SK-N-SH (cell line): ENCODE results near the gene ARHGAP11A. TPM values are rescaled to one million over a fixed set of nuclear protein-coding genes. Genes with fewer than 3 reads are reported as not detected.
A peak's percentile ranks its signal among the peaks of the same experiment; 100 is the strongest.

Experiments used
- CTCF ChIA-PET: fragments of 300-600, 350-600 bp; formaldehyde crosslinking; extraction: SDS; loops from one replicate; lab custom pipeline; 2021; lab: Yijun Ruan, JAX
- POLR2A ChIA-PET: fragments of 350-600 bp; sonication (Branson Sonifier 250); formaldehyde crosslinking; extraction: SDS; loops from one replicate; lab custom pipeline; 2020; ENCODE audit warnings: antibody characterized with exemption, inconsistent platforms; lab: Yijun Ruan, JAX
- DNase-seq: peaks from one replicate; pipeline ENCODE4 v3.0.0; 2012
- H2AFZ ChIP-seq: fragments of 200-600 bp; sonication (generic); 2 replicates; pipeline ENCODE4 v1.8.1; 2016; ENCODE audit warnings: antibody characterized with exemption, mild to moderate bottlenecking, low read depth
- H3F3A ChIP-seq: fragments of 200-600 bp; sonication (generic); replicated peaks from 2 replicates; pipeline ENCODE3; 2016; ENCODE audit warnings: antibody characterized with exemption, mild to moderate bottlenecking; ENCODE audit not compliant: insufficient read depth
- H3K27ac ChIP-seq, 2 experiments: fragments of 200-500 bp in 1 of 2; fragments of 200-600 bp in 1 of 2; sonication (Bioruptor generic) in 1 of 2; sonication (generic), shearing (Covaris generic) in 1 of 2; 2 replicates each; pipeline versions ENCODE4 v1.5.1 to v1.6.1; 2014 to 2016; ENCODE audit warnings: low read depth in 2 of 2, inconsistent platforms in 1 of 2, low read length in 1 of 2, mild to moderate bottlenecking in 1 of 2, mixed read lengths in 1 of 2
- H3K27me3 ChIP-seq: fragments of 200-600 bp; sonication (generic), shearing (Covaris generic); 2 replicates; pipeline ENCODE4 v1.6.1; 2016; ENCODE audit warnings: mixed run types; ENCODE audit not compliant: insufficient read depth
- H3K36me3 ChIP-seq, 2 experiments: fragments of 200-500 bp in 1 of 2; fragments of 200-600 bp in 1 of 2; sonication (Bioruptor generic) in 1 of 2; sonication (generic) in 1 of 2; replicated peaks in 1 of 2; 2 replicates each; pipeline versions ENCODE3 to v1.5.1; 2014 to 2016; ENCODE audit warnings: low read length in 1 of 2, mild to moderate bottlenecking in 1 of 2; ENCODE audit not compliant: insufficient read depth in 2 of 2, control insufficient read depth in 1 of 2
- H3K4me1 ChIP-seq, 2 experiments: fragments of 200-500 bp in 1 of 2; fragments of 200-600 bp in 1 of 2; sonication (Bioruptor generic) in 1 of 2; sonication (generic), shearing (Covaris generic) in 1 of 2; 2 replicates each; pipeline versions ENCODE4 v1.5.1 to v1.6.1; 2014 to 2016; ENCODE audit warnings: low read depth in 1 of 2, low read length in 1 of 2, mixed run types in 1 of 2; ENCODE audit not compliant: insufficient read depth in 2 of 2, control insufficient read depth in 1 of 2
- H3K4me2 ChIP-seq: fragments of 200-600 bp; sonication (generic), shearing (Covaris generic); 2 replicates; pipeline ENCODE4 v1.6.1; 2017; ENCODE audit warnings: mixed run types
- H3K4me3 ChIP-seq, 2 experiments: fragments of 200-500 bp in 1 of 2; fragments of 200-600 bp in 1 of 2; sonication (Bioruptor generic) in 1 of 2; sonication (generic), shearing (Covaris generic) in 1 of 2; 2 replicates each; pipeline versions ENCODE4 v1.5.1 to v1.8.1; 2014 to 2016; ENCODE audit warnings: low read depth in 2 of 2, inconsistent platforms in 1 of 2, low read length in 1 of 2, mild to moderate bottlenecking in 1 of 2, mixed read lengths in 1 of 2, moderate library complexity in 1 of 2
- H3K79me2 ChIP-seq: fragments of 200-600 bp; sonication (generic); 2 replicates; pipeline ENCODE4 v1.8.1; 2017; ENCODE audit warnings: mild to moderate bottlenecking; ENCODE audit not compliant: insufficient read depth
- H3K9ac ChIP-seq: fragments of 200-600 bp; sonication (generic); 2 replicates; pipeline ENCODE4 v1.6.1; 2017; ENCODE audit warnings: mixed run types
- H3K9me2 ChIP-seq: fragments of 200-600 bp; sonication (generic); 2 replicates; pipeline ENCODE4 v1.6.1; 2017; ENCODE audit warnings: mixed run types
- H3K9me3 ChIP-seq: fragments of 200-600 bp; sonication (generic); 2 replicates; pipeline ENCODE4 v1.6.1; 2017; ENCODE audit warnings: mixed run types, mild to moderate bottlenecking, moderate library complexity
- H4K20me1 ChIP-seq: fragments of 200-600 bp; sonication (generic); 2 replicates; pipeline ENCODE4 v1.6.1; 2017; ENCODE audit warnings: mild to moderate bottlenecking, mixed run types; ENCODE audit not compliant: insufficient read depth
- ELF1 ChIP-seq: IDR thresholded peaks from 2 replicates; pipeline ENCODE4 v1.4.0; 2012
- EZH2phosphoT487 ChIP-seq: fragments of 200-600 bp; sonication (generic); IDR thresholded peaks from 2 replicates; pipeline ENCODE4 v1.6.1; 2017; ENCODE audit warnings: low read depth, mixed run types, mild to moderate bottlenecking, antibody characterized with exemption, moderate library complexity, borderline replicate concordance
- FOSL2 ChIP-seq: IDR thresholded peaks from 2 replicates; pipeline ENCODE4 v1.4.0; 2012; ENCODE audit warnings: low read depth, mild to moderate bottlenecking, moderate library complexity, borderline replicate concordance
- FOXJ3 ChIP-seq: sonication (generic); formaldehyde crosslinking; IDR thresholded peaks from 2 replicates; pipeline ENCODE4 v1.5.1; 2020; ENCODE audit warnings: mild to moderate bottlenecking, missing genetic modification reagents
- FOXM1 ChIP-seq: IDR thresholded peaks from 2 replicates; pipeline ENCODE4 v1.4.0; 2012; ENCODE audit warnings: low read depth, mild to moderate bottlenecking
- GABPA ChIP-seq: IDR thresholded peaks from 2 replicates; pipeline ENCODE4 v1.4.0; 2012; ENCODE audit warnings: low read depth, mild to moderate bottlenecking
- IRF3 ChIP-seq: fragments of 150-350 bp; IDR thresholded peaks from 2 replicates; pipeline ENCODE4 v1.6.1; 2016; ENCODE audit warnings: mild to moderate bottlenecking, low read depth, low read length
- JUND ChIP-seq: IDR thresholded peaks from 2 replicates; pipeline ENCODE4 v1.4.0; 2012
- MEF2A ChIP-seq: IDR thresholded peaks from 2 replicates; pipeline ENCODE4 v1.4.0; 2012; ENCODE audit warnings: low read depth, borderline replicate concordance
- MXI1 ChIP-seq: IDR thresholded peaks from 2 replicates; pipeline ENCODE4 v1.6.1; 2012; ENCODE audit warnings: mild to moderate bottlenecking, low read depth, low read length, improper control_type of control experiment
- NFIC ChIP-seq: IDR thresholded peaks from 2 replicates; pipeline ENCODE4 v1.4.0; 2012; ENCODE audit warnings: borderline replicate concordance
- RAD21 ChIP-seq: IDR thresholded peaks from 2 replicates; pipeline ENCODE4 v1.6.1; 2012; ENCODE audit warnings: mild to moderate bottlenecking, low read length
- RCOR1 ChIP-seq: fragments of 150-350 bp; IDR thresholded peaks from 2 replicates; pipeline ENCODE4 v1.6.1; 2017; ENCODE audit warnings: antibody characterized with exemption, low read length
- RFX5 ChIP-seq: IDR thresholded peaks from 2 replicates; pipeline ENCODE4 v1.6.1; 2012; ENCODE audit warnings: mild to moderate bottlenecking, improper control_type of control experiment, low read length
- RXRA ChIP-seq: IDR thresholded peaks from 2 replicates; pipeline ENCODE4 v1.4.0; 2012; ENCODE audit warnings: low read depth, mild to moderate bottlenecking, borderline replicate concordance
- SIN3A ChIP-seq: IDR thresholded peaks from 2 replicates; pipeline ENCODE4 v1.6.1; 2012; ENCODE audit warnings: low read depth, mild to moderate bottlenecking, low read length, moderate library complexity, borderline replicate concordance
- TAF1 ChIP-seq: IDR thresholded peaks from 2 replicates; pipeline ENCODE4 v1.6.1; 2012; ENCODE audit warnings: low read depth, mild to moderate bottlenecking, low read length, moderate library complexity, borderline replicate concordance
- TCF12 ChIP-seq: IDR thresholded peaks from 2 replicates; pipeline ENCODE4 v1.4.0; 2012
- YY1 ChIP-seq: IDR thresholded peaks from 2 replicates; pipeline ENCODE4 v1.4.0; 2012; ENCODE audit warnings: low read depth, mild to moderate bottlenecking
- WGBS: methylation state at CpG from one replicate; pipeline ENCODE4 v1.1.6; 2017; ENCODE audit warnings: low lambda C conversion rate; 5-methylcytosine and 5-hydroxymethylcytosine counted together
- polyA plus RNA-seq, 3 experiments: library from polyadenylated mRNA; depleted of rRNA; stranded (reverse); fragments of >200 nt; gene quantifications; 2 replicates each; pipeline ENCODE4 v1.2.3, GENCODE V29; 2012
- TF ChIP-seq, protein P1 (sequence below): IDR thresholded peaks from 2 replicates; pipeline ENCODE4 v1.4.0; 2012; ENCODE audit warnings: low read depth

The ARHGAP11A gene
- polyA plus RNA-seq, 1 of the 3 experiments (the other 2 are of a cell fraction), result 4.8 TPM

GRCh38 chr15:32667321-32667720, 52.0 kb downstream of the ARHGAP11A start:
- Histone ChIP-seq H4K20me1 (no peaks in the 10 kb centered on the region), H3K36me3 (no peaks in the 10 kb centered on the region), H3K79me2 (no peaks in the 10 kb centered on the region), H3K9me3 (no peaks in the 10 kb centered on the region), H2AFZ (no peak overlapping the region), H3K9me2 (no peaks in the 10 kb centered on the region), H3K4me1 (peaks cover 0 to 22% of the 10 kb centered on the region in 2 experiments; a peak in 3 of 4 replicates), H3K9ac (no peak overlapping the region), H3K4me2 (no peak overlapping the region), H3F3A (peaks cover 11% of the 10 kb centered on the region), H3K4me3 (no peak overlapping the region), H3K27me3 (no peaks in the 10 kb centered on the region), H3K27ac (no peak overlapping the region)
- TF ChIP-seq NFIC, result no peak
- no peak for DNase-seq
- 98% methylated on average over 6 of the region's 6 CpGs for WGBS
- ChIA-PET POLR2A (no interaction called here), CTCF (interaction anchor here (16.6 kb wide), 1 partner anchor 330 kb away, joined by 295 read pairs; no protein-coding TSS in a partner anchor)

- Histone ChIP-seq H3K9me3 (no peaks in the 10 kb centered on the region), H3K4me1 (peaks cover 0 to 19% of the 10 kb centered on the region in 2 experiments; a peak in 2 of 4 replicates), H3K4me2 (no peak overlapping the region), H3K79me2 (no peaks in the 10 kb centered on the region), H3F3A (peaks cover 11% of the 10 kb centered on the region), H3K27me3 (no peaks in the 10 kb centered on the region), H3K4me3 (no peak overlapping the region), H3K9ac (no peak overlapping the region), H3K36me3 (no peaks in the 10 kb centered on the region), H2AFZ (no peak overlapping the region), H3K27ac (no peak overlapping the region; a peak in 1 of 4 replicates), H3K9me2 (no peaks in the 10 kb centered on the region), H4K20me1 (no peaks in the 10 kb centered on the region)
- 97% methylated on average over 2 of the region's 2 CpGs for WGBS
- no peak for TF ChIP-seq RXRA
- no peak for TF ChIP-seq YY1
- no peak for TF ChIP-seq GABPA
- TF ChIP-seq FOSL2, result no peak
- TF ChIP-seq ELF1, result no peak
- no peak for TF ChIP-seq TCF12
- no peak for TF ChIP-seq FOXJ3 (CRISPR knock-in tag)
- TF ChIP-seq RAD21, result no peak
- no peak for TF ChIP-seq SIN3A
- no peak for TF ChIP-seq TAF1
- TF ChIP-seq MEF2A, result no peak
- POLR2A ChIA-PET, result no interaction called here
- no peak for DNase-seq
- CTCF ChIA-PET, result interaction anchor here (0.6 to 16.6 kb wide), 9 partner anchors 10 to 463 kb away, joined by 3 to 295 read pairs (median 5); no protein-coding TSS in a partner anchor
These were observed 53.6 kb downstream of the ARHGAP11A start for GRCh38 chr15:32668942-32669341.

- POLR2A ChIA-PET, result no interaction called here
- Histone ChIP-seq H3K9ac (peak overlapping the region; percentile 11; the same call in 1 of the 2 replicates), H4K20me1 (no peaks in the 10 kb centered on the region), H3K4me1 (peaks cover 0 to 18% of the 10 kb centered on the region in 2 experiments; a peak in 2 of 4 replicates), H3K9me2 (no peaks in the 10 kb centered on the region), H3K36me3 (no peaks in the 10 kb centered on the region), H3F3A (peaks cover 9% of the 10 kb centered on the region), H3K27me3 (no peaks in the 10 kb centered on the region), H3K9me3 (no peaks in the 10 kb centered on the region), H3K4me3 (no peak overlapping the region), H3K79me2 (no peaks in the 10 kb centered on the region), H3K27ac (peak overlapping the region; percentile 45 to 86; a peak in 3 of 4 replicates), H3K4me2 (peak overlapping the region; percentile 70), H2AFZ (peak overlapping the region; percentile 31; the same call in 1 of the 2 replicates)
- CTCF ChIA-PET, result interaction anchor here (0.6 to 16.6 kb wide), 15 partner anchors 8 to 462 kb away, joined by 3 to 295 read pairs (median 3); no protein-coding TSS in a partner anchor
- 22% methylated on average over 5 of the region's 5 CpGs for WGBS
- peak; percentile 87 for DNase-seq
- no peak for TF ChIP-seq MEF2A
- TF ChIP-seq, protein P1, sequence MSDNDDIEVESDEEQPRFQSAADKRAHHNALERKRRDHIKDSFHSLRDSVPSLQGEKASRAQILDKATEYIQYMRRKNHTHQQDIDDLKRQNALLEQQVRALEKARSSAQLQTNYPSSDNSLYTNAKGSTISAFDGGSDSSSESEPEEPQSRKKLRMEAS, result no peak
- TF ChIP-seq MXI1, result peak; percentile 50; the same call in 1 of the 2 replicates
- no peak for TF ChIP-seq SIN3A
- TF ChIP-seq RCOR1, result peak; percentile 90; the same call in 1 of the 2 replicates
- no peak for TF ChIP-seq JUND
- TF ChIP-seq GABPA, result no peak
- peak; percentile 79 for TF ChIP-seq RFX5
- no peak for TF ChIP-seq ELF1
- no peak for TF ChIP-seq RXRA
- TF ChIP-seq IRF3, result no peak
- TF ChIP-seq TAF1, result no peak
- TF ChIP-seq EZH2phosphoT487, result no peak
- TF ChIP-seq FOSL2, result no peak
- TF ChIP-seq TCF12, result no peak
- TF ChIP-seq FOXM1, result no peak
These were observed 54.8 kb downstream of the ARHGAP11A start for GRCh38 chr15:32669896-32670611.
